Endothelial cell of umbilical vein (primary cell): ENCODE results near the gene BAD.

Experiments
- POLR2A ChIP-seq: IDR thresholded peaks from 2 replicates; pipeline ENCODE4 v1.6.1; 2012; ENCODE audit warnings: low read depth, mild to moderate bottlenecking, control low read depth, low read length
- POLR2AphosphoS5 ChIP-seq: IDR thresholded peaks from 2 replicates; pipeline ENCODE4 v1.6.1; 2012; ENCODE audit warnings: low read depth, mild to moderate bottlenecking, control low read depth, low read length, moderate library complexity; ENCODE audit not compliant: insufficient read depth
- TF ChIP-seq, protein P1 (sequence below), 2 donors: IDR thresholded peaks; 1 replicate in 1 of 2; 2 replicates in 1 of 2; pipeline ENCODE4 v1.5.1; 2011; ENCODE audit warnings: low read length in 2 of 2, mild to moderate bottlenecking in 2 of 2, moderate library complexity in 2 of 2, control low read depth in 1 of 2, inconsistent platforms in 1 of 2, low read depth in 1 of 2; ENCODE audit not compliant: insufficient read depth in 1 of 2; ENCODE audit errors: extremely low read depth in 1 of 2

DNA sequence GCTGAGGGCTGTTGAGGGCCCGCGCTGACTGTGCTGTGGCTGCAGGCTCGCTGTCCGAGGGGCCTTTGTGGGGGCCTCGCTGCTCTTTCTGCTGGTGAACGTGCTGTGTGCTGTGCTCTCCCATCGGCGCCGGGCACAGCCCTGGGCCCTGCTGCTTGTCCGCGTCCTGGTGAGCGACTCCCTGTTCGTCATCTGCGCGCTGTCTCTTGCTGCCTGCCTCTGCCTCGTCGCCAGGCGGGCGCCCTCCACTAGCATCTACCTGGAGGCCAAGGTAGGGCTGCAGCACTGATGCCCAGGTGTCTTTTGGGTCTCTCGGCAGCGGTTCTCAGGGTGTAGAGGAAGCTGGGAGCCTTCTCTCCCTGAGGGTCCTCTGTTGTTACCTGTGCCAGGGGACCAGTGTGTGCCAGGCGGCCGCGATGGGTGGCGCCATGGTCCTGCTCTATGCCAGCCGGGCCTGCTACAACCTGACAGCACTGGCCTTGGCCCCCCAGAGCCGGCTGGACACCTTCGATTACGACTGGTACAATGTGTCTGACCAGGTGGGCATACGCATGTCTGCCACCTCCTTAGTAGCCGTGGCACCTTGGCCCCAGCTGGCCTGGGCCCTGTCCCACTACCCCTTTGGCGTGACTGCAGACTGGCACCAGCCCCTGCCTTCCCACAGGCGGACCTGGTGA is 3.3 kb upstream of the BAD start:
- TF ChIP-seq POLR2AphosphoS5 (no peak), POLR2A (no peak)
- TF ChIP-seq, protein P1, sequence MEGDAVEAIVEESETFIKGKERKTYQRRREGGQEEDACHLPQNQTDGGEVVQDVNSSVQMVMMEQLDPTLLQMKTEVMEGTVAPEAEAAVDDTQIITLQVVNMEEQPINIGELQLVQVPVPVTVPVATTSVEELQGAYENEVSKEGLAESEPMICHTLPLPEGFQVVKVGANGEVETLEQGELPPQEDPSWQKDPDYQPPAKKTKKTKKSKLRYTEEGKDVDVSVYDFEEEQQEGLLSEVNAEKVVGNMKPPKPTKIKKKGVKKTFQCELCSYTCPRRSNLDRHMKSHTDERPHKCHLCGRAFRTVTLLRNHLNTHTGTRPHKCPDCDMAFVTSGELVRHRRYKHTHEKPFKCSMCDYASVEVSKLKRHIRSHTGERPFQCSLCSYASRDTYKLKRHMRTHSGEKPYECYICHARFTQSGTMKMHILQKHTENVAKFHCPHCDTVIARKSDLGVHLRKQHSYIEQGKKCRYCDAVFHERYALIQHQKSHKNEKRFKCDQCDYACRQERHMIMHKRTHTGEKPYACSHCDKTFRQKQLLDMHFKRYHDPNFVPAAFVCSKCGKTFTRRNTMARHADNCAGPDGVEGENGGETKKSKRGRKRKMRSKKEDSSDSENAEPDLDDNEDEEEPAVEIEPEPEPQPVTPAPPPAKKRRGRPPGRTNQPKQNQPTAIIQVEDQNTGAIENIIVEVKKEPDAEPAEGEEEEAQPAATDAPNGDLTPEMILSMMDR (IDR thresholded peaks at IDR 0.05; ENCODE audit: extremely low read depth in 1 of 2, insufficient read depth in 1 of 2, low read depth in 1 of 2, low read length in 2 of 2), result no peak
